ENCODE results near the gene PODXL.

The PODXL gene

GRCh38 chr7:131493081-131493480 lies 63.3 kb downstream of the PODXL start:
- Histone ChIP-seq H3K27me3 (ENCODE audit: insufficient read depth, low read length) (no peaks in the 10 kb centered on the region), H3K27ac (ENCODE audit: low read depth, low read length, poor library complexity, severe bottlenecking) (no peak overlapping the region), H3F3A (ENCODE audit: insufficient read depth, low read length) (no peaks in the 10 kb centered on the region), H4K20me1 (ENCODE audit: insufficient read depth, low read length) (no peaks in the 10 kb centered on the region), H3K9me3 (ENCODE audit: low read length) (no peaks in the 10 kb centered on the region), H3K36me3 (ENCODE audit: insufficient read depth, low read length) (peaks cover 18% of the 10 kb centered on the region; the same call in 1 of the 2 replicates), H3K4me1 (ENCODE audit: insufficient read depth, low read length, severe bottlenecking) (no peaks in the 10 kb centered on the region), H2AFZ (ENCODE audit: low read length) (no peak overlapping the region), H3K9me2 (ENCODE audit: low read depth, low read length) (no peaks in the 10 kb centered on the region), H3K4me2 (ENCODE audit: low read length) (no peak overlapping the region), H3K79me2 (ENCODE audit: insufficient read depth, low read length) (no peaks in the 10 kb centered on the region), H3K9ac (ENCODE audit: low read length) (no peak overlapping the region), H3K4me3 (ENCODE audit: low read depth, low read length, poor library complexity, severe bottlenecking) (no peak overlapping the region)
- TF ChIP-seq EZH2 (IDR thresholded peaks at IDR 0.05; ENCODE audit: borderline replicate concordance, low read length) = no peak
- no peak for TF ChIP-seq CTCF (IDR thresholded peaks at IDR 0.05; ENCODE audit: low read length)

GRCh38 chr7:131489881-131490280 lies 66.5 kb downstream of the PODXL start:
- H4K20me1 ChIP-seq (ENCODE audit: insufficient read depth, low read length) = no peaks in the 10 kb centered on the region
- peaks cover 11% of the 10 kb centered on the region; the same call in 1 of the 2 replicates for H3K36me3 ChIP-seq (ENCODE audit: insufficient read depth, low read length)
- H3K27ac ChIP-seq (ENCODE audit: low read depth, low read length, poor library complexity, severe bottlenecking) = no peak overlapping the region
- no peaks in the 10 kb centered on the region for H3K9me2 ChIP-seq (ENCODE audit: low read depth, low read length)
- TF ChIP-seq EZH2 (IDR thresholded peaks at IDR 0.05; ENCODE audit: borderline replicate concordance, low read length) = no peak
- no peak for TF ChIP-seq CTCF (IDR thresholded peaks at IDR 0.05; ENCODE audit: low read length)
- H3K27me3 ChIP-seq (ENCODE audit: insufficient read depth, low read length) = no peaks in the 10 kb centered on the region
- H3K4me3 ChIP-seq (ENCODE audit: low read depth, low read length, poor library complexity, severe bottlenecking) = no peak overlapping the region
- no peaks in the 10 kb centered on the region for H3K4me1 ChIP-seq (ENCODE audit: insufficient read depth, low read length, severe bottlenecking)
- no peaks in the 10 kb centered on the region for H3K9me3 ChIP-seq (ENCODE audit: low read length)
- H2AFZ ChIP-seq (ENCODE audit: low read length) = no peak overlapping the region
- H3K4me2 ChIP-seq (ENCODE audit: low read length) = no peak overlapping the region
- no peaks in the 10 kb centered on the region for H3K79me2 ChIP-seq (ENCODE audit: insufficient read depth, low read length)
- no peaks in the 10 kb centered on the region for H3F3A ChIP-seq (ENCODE audit: insufficient read depth, low read length)
- no peak overlapping the region for H3K9ac ChIP-seq (ENCODE audit: low read length)

GRCh38 chr7:131489196-131489595 lies 67.2 kb downstream of the PODXL start:
- Histone ChIP-seq H3K36me3 (ENCODE audit: insufficient read depth, low read length) (peaks cover 11% of the 10 kb centered on the region; the same call in 1 of the 2 replicates), H3K27ac (ENCODE audit: low read depth, low read length, poor library complexity, severe bottlenecking) (no peak overlapping the region), H3K79me2 (ENCODE audit: insufficient read depth, low read length) (no peaks in the 10 kb centered on the region), H3K27me3 (ENCODE audit: insufficient read depth, low read length) (no peaks in the 10 kb centered on the region), H3K9me3 (ENCODE audit: low read length) (no peaks in the 10 kb centered on the region), H3K4me1 (ENCODE audit: insufficient read depth, low read length, severe bottlenecking) (no peaks in the 10 kb centered on the region), H3K4me2 (ENCODE audit: low read length) (no peak overlapping the region), H3K9me2 (ENCODE audit: low read depth, low read length) (no peaks in the 10 kb centered on the region), H4K20me1 (ENCODE audit: insufficient read depth, low read length) (no peaks in the 10 kb centered on the region), H3K9ac (ENCODE audit: low read length) (no peak overlapping the region), H3K4me3 (ENCODE audit: low read depth, low read length, poor library complexity, severe bottlenecking) (no peak overlapping the region), H2AFZ (ENCODE audit: low read length) (no peak overlapping the region), H3F3A (ENCODE audit: insufficient read depth, low read length) (no peaks in the 10 kb centered on the region)
- TF ChIP-seq CTCF (IDR thresholded peaks at IDR 0.05; ENCODE audit: low read length) = no peak
